Lung (tissue), 12 donors: ENCODE measurements around the gene CD82. TPM values are rescaled to one million over a fixed set of nuclear protein-coding genes. Genes with fewer than 3 reads are reported as not detected.

Experiments
- ATAC-seq: fragments of 200-7000 bp; cut with Tn5 transposase; one replicate; pipeline ENCODE4 v1.9.1; 2020; ENCODE audit warnings: moderate number of reproducible peaks; ENCODE audit not compliant: insufficient read depth, low FRiP score
- DNase-seq, 3 donors: peaks; one replicate each; pipeline ENCODE4 v3.0.0-alpha.2; 2013 to 2017
- H3K27ac ChIP-seq, 2 donors: one replicate each; pipeline ENCODE4 v1.5.1; 2013; ENCODE audit warnings: mild to moderate bottlenecking in 2 of 2, moderate library complexity in 2 of 2, control low read depth in 1 of 2, inconsistent platforms in 1 of 2, low read depth in 1 of 2, low read length in 1 of 2
- H3K27me3 ChIP-seq, 3 donors: one replicate each; pipeline ENCODE4 v1.5.1; 2013; ENCODE audit warnings: low read length in 2 of 3; ENCODE audit not compliant: control insufficient read depth in 3 of 3, insufficient read depth in 3 of 3
- H3K36me3 ChIP-seq, 4 donors: one replicate each; pipeline ENCODE4 v1.5.1; 2013; ENCODE audit warnings: low read length in 4 of 4, mild to moderate bottlenecking in 1 of 4, moderate library complexity in 1 of 4; ENCODE audit not compliant: control insufficient read depth in 4 of 4, insufficient read depth in 4 of 4
- H3K4me1 ChIP-seq, 5 donors: one replicate each; pipeline ENCODE4 v1.5.1; 2013; ENCODE audit warnings: low read length in 5 of 5, mild to moderate bottlenecking in 2 of 5, moderate library complexity in 1 of 5; ENCODE audit not compliant: control insufficient read depth in 5 of 5, insufficient read depth in 5 of 5
- H3K4me3 ChIP-seq: one replicate; pipeline ENCODE4 v1.5.1; 2013; ENCODE audit warnings: mild to moderate bottlenecking, control low read depth, moderate library complexity
- H3K9ac ChIP-seq, 2 donors: one replicate each; pipeline ENCODE4 v1.5.1; 2013; ENCODE audit warnings: low read length in 2 of 2, control low read depth in 1 of 2; ENCODE audit not compliant: insufficient read depth in 1 of 2
- H3K9me3 ChIP-seq, 4 donors: one replicate each; pipeline ENCODE4 v1.5.1; 2013; ENCODE audit warnings: low read length in 3 of 4, mild to moderate bottlenecking in 1 of 4, moderate library complexity in 1 of 4; ENCODE audit not compliant: control insufficient read depth in 4 of 4, insufficient read depth in 3 of 4
- WGBS, 2 donors: extraction: QIAGEN DNeasy Blood & Tissue Kit; methylation state at CpG; one replicate each; pipeline ENCODE4 v1.1.7; 2013; 5-methylcytosine and 5-hydroxymethylcytosine counted together
- polyA plus RNA-seq, 2 donors: library from polyadenylated mRNA; stranded (reverse); fragments of 200-250 nt; gene quantifications; one replicate each; pipeline ENCODE4 v1.2.1, GENCODE V29; 2013
- total RNA-seq, 2 donors: library from RNA; depleted of rRNA in 1 of 2; stranded (reverse); fragments of >200 nt in 1 of 2; gene quantifications; one replicate each; pipeline ENCODE4 v1.2.1, GENCODE V29; 2014 to 2021
- TF ChIP-seq, protein P1 (sequence below): IDR thresholded peaks from 2 replicates; pipeline ENCODE4 v1.5.1; 2012; ENCODE audit warnings: mild to moderate bottlenecking; ENCODE audit errors: control extremely low read depth, extremely low read depth
- donor health status: control.
- donor health status: control.
- donor health status: Bipolar disorder and iron deficiency.
- donor health status: healthy.
- donor health status: DM: yes; HTN: yes; CAD: no.

Gene CD82
- total and polyA plus RNA-seq, 4 donors, result 63.3 to 237 (median 190) TPM

DNA sequence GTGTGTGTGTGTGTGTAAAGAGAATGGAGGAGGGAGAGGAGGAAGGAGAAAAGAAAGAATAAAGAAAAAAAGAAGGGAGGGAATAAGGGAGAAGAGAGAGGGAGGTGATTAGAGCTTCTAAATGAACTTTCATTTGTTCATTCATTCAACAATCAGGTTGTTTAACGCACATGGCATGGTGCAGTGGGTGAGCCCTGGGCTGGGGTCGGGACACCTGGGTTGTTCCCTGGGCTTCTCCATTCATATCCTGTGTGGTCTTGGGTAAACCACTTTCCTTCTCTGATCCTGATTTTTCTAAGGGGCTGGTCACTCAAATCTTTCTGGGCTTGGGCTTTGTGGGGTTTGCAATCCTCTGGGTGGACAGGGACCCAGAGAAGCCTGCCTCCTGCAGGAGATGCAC, 47.9 kb upstream of the CD82 start:
- Histone ChIP-seq H3K27ac (no peak overlapping the region), H3K36me3 (no peaks in the 10 kb centered on the region), H3K9me3 (no peaks in the 10 kb centered on the region), H3K4me1 (peaks cover 0 to 16% (median 5%) of the 10 kb centered on the region in 5 donors), H3K4me3 (no peak overlapping the region), H3K27me3 (peaks cover 0 to 3% (median 0%) of the 10 kb centered on the region in 3 donors), H3K9ac (no peak overlapping the region)
- no peak for DNase-seq
- WGBS, 2 donors, result 79 to 87% methylated on average over 2 of the region's 2 CpGs
- TF ChIP-seq, protein P1, sequence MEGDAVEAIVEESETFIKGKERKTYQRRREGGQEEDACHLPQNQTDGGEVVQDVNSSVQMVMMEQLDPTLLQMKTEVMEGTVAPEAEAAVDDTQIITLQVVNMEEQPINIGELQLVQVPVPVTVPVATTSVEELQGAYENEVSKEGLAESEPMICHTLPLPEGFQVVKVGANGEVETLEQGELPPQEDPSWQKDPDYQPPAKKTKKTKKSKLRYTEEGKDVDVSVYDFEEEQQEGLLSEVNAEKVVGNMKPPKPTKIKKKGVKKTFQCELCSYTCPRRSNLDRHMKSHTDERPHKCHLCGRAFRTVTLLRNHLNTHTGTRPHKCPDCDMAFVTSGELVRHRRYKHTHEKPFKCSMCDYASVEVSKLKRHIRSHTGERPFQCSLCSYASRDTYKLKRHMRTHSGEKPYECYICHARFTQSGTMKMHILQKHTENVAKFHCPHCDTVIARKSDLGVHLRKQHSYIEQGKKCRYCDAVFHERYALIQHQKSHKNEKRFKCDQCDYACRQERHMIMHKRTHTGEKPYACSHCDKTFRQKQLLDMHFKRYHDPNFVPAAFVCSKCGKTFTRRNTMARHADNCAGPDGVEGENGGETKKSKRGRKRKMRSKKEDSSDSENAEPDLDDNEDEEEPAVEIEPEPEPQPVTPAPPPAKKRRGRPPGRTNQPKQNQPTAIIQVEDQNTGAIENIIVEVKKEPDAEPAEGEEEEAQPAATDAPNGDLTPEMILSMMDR, result no peak
- no peak for ATAC-seq

DNA sequence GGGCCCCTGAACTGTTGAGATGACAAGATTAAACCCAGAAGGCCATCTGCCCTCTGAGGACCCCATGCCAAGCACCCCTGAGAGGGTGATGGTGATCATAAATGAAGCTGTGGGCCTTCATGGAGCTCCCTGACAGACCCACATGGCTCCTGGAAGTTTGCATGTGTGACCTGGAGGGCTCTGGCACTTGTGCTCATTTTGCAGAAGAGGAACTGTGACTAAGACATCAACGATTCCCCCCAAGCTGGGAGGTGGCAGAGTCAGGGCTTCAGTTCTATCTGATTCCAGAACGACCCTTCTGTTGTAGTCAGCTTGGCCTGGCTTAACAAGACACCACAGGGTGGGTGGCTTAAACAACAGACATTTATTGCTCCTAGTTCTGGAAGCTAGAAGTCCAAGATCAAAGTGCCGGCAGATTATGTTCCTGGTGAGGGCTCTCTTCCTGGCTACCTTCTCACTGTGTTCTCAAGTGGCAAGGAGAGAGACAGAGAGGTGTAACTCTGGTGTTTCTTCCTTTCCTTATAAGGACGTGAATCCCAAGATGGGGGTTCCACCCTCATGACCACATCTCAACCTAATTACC, 46.4 kb upstream of the CD82 start:
- WGBS, 2 donors, result 67 to 78% methylated on average over 4 of the region's 4 CpGs
- Histone ChIP-seq H3K36me3 (no peaks in the 10 kb centered on the region), H3K27ac (no peak overlapping the region), H3K9me3 (no peaks in the 10 kb centered on the region), H3K27me3 (peaks cover 0 to 3% (median 0%) of the 10 kb centered on the region in 3 donors), H3K4me3 (no peak overlapping the region), H3K9ac (no peak overlapping the region), H3K4me1 (peaks cover 0 to 16% (median 5%) of the 10 kb centered on the region in 5 donors)
- no peak for DNase-seq
- TF ChIP-seq, protein P1, result no peak
- ATAC-seq, result no peak

DNA sequence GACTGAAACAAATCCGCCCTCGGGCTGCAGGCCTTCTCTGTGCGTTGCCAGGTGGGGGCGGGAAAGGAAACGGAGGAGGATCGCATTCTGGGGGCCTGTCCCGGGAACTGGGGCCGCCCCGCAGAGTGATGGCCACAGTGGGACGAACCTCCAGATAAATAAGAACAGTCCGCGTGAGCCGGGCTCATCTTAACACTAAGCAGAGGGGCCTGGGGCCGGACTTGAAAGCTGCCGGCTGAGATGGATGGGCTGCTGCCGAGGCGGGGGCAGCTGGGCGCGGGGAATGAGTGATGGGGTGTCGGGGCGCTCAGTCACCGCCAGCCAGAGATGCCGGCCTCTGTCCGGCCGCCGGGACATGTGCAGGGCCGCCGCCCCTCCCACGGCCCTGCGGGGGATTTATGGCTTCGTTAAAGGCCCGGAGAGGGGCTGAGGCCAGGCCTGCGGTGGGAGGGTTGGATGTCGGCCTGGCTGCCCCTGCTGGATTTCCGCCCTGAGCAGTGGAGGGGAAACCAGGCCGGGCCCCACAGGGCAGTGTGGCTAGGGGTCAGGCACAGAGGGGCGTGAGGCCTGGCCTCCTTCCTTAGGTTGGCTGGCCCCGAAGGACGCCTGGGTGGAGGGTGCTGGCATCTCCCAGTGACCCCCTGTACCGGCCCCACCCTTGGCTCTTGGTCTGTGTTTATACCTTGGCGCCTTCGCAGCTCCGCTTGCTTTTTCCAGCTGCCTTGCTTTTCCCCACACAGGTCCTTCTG, 45.3 kb upstream of the CD82 start:
- no peaks in the 10 kb centered on the region for H3K9me3 ChIP-seq
- TF ChIP-seq, protein P1, result no peak
- H3K4me1 ChIP-seq, result peaks cover 0 to 26% (median 9%) of the 10 kb centered on the region in 5 donors
- H3K27me3 ChIP-seq, result peaks cover 0 to 3% (median 0%) of the 10 kb centered on the region in 3 donors
- no peak overlapping the region for H3K27ac ChIP-seq
- no peaks in the 10 kb centered on the region for H3K36me3 ChIP-seq
- no peak overlapping the region for H3K9ac ChIP-seq
- peak; percentile 87 to 94 (median 91) for DNase-seq
- H3K4me3 ChIP-seq, result no peak overlapping the region
- 48% methylated on average over 43 of the region's 43 CpGs for WGBS, 2 donors
- ATAC-seq, result peak; percentile 21
